ENCODE measurements around the gene ZC3H7B.

DNA sequence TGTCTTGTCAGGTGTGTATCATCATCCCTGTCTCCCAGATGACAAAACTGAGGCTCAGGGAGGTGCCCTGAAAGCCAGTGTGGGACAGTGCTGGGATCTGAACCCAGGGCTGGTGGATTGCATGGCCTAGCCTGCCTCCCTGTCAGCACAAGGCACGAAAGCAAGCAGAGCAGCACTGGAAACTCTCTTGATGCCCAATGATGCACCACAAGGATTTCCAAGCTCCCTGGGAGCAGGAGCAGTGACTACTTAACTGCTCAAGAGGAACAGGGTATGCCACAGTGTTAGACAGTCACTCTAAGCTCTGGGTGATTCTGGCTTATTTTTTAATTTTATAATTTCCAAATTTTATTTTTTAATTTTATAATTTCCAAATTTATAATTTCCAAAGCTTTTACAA, 9.0 kb downstream of the ZC3H7B start:
- TF ChIP-seq, protein P1, sequence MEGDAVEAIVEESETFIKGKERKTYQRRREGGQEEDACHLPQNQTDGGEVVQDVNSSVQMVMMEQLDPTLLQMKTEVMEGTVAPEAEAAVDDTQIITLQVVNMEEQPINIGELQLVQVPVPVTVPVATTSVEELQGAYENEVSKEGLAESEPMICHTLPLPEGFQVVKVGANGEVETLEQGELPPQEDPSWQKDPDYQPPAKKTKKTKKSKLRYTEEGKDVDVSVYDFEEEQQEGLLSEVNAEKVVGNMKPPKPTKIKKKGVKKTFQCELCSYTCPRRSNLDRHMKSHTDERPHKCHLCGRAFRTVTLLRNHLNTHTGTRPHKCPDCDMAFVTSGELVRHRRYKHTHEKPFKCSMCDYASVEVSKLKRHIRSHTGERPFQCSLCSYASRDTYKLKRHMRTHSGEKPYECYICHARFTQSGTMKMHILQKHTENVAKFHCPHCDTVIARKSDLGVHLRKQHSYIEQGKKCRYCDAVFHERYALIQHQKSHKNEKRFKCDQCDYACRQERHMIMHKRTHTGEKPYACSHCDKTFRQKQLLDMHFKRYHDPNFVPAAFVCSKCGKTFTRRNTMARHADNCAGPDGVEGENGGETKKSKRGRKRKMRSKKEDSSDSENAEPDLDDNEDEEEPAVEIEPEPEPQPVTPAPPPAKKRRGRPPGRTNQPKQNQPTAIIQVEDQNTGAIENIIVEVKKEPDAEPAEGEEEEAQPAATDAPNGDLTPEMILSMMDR (IDR thresholded peaks at IDR 0.05): no peak
- no peak for TF ChIP-seq POLR2A (IDR thresholded peaks at IDR 0.05)
